Measurements from ENCODE around the gene IQCK. TPM values are rescaled to one million over a fixed set of nuclear protein-coding genes. Genes with fewer than 3 reads are reported as not detected.

Gene IQCK
- total RNA-seq, 4 donors from 2014 or later = 49.7 to 103 (median 94.2) TPM

DNA sequence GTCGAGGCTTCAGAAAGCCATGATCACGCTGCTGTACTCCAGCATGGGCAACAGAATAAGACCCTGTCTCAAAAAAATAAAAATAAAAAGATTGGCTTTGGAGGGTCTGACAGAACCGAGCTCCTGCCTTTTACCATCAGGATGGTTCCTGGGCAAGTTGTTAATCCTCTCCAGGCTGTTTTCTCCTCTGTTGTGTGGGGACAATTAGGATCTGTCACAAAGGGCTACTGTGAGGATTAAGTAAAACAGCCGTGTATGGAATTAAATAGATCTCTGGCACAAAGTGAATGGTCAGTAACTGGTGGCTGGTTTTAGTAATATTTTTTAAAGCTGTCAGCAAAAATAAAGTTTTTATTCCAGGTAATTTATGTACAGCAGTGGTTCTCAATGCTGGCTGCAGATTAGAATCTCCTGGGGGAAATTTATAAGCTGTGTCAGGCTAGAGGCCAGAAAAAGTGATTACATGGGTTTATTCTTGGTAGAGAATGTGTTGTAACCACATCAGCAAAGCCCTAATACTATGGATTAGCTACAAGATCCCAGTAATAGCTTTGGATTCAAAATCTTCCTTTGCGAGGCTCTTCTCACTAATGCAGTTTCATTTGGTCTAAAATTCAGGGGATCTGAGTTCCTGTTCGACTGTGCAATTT is 119.4 kb downstream of the IQCK start:
- Histone ChIP-seq H3K9me3 (no peaks in the 10 kb centered on the region), H3K4me1 (no peaks in the 10 kb centered on the region), H3K36me3 (no peaks in the 10 kb centered on the region), H3K27ac (no peak overlapping the region), H3K4me3 (replicated peaks in 1 of 3) (no peak overlapping the region), H3K27me3 (no peaks in the 10 kb centered on the region)
- WGBS, 2 donors = 83 to 92% methylated on average over 6 of the region's 6 CpGs
- intact Hi-C loops (cut with DNase I) = no loop called here
- DNase-seq = no peak
- TF ChIP-seq, protein P1, sequence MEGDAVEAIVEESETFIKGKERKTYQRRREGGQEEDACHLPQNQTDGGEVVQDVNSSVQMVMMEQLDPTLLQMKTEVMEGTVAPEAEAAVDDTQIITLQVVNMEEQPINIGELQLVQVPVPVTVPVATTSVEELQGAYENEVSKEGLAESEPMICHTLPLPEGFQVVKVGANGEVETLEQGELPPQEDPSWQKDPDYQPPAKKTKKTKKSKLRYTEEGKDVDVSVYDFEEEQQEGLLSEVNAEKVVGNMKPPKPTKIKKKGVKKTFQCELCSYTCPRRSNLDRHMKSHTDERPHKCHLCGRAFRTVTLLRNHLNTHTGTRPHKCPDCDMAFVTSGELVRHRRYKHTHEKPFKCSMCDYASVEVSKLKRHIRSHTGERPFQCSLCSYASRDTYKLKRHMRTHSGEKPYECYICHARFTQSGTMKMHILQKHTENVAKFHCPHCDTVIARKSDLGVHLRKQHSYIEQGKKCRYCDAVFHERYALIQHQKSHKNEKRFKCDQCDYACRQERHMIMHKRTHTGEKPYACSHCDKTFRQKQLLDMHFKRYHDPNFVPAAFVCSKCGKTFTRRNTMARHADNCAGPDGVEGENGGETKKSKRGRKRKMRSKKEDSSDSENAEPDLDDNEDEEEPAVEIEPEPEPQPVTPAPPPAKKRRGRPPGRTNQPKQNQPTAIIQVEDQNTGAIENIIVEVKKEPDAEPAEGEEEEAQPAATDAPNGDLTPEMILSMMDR (IDR thresholded peaks at IDR 0.05) = no peak
- no peak for TF ChIP-seq POLR2A (IDR thresholded peaks at IDR 0.05)

DNA sequence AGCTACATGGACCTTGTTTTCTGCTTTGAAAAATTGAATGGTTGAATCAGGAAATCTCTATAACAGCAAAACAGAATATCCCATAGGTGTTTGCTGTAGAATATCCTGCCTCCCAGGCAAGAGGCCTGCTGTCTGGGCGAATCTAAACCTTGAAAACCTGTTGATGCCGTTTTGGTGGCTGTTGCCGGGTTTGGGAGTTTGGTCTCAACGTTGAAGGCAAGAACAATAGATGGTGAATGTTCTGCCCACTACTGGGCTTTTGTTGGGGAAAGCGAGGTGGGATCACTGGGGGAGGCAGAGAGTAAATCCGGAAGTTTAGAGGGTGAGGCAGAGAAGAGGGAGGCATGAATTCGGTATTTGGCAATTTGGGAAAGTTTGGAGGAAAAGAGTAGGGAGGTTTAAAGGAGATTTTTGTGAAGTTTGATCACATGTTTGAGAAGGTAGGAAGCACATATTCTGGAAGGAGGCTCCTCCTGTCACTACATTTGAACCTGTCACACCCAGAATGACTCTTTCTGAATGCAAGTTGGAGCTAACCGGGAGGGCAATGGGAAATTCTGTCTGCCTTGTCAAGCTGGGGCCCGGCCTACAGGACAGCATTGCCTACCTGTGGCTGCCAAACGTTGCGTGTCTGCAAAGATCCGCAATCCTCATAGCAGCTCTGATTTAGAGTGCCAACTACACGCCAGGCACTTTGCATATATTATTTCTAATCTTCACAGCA is 120.1 kb downstream of the IQCK start:
- Histone ChIP-seq H3K4me3 (replicated peaks in 1 of 3) (no peak overlapping the region), H3K36me3 (no peaks in the 10 kb centered on the region), H3K9me3 (no peaks in the 10 kb centered on the region), H3K27ac (no peak overlapping the region), H3K4me1 (no peaks in the 10 kb centered on the region), H3K27me3 (no peaks in the 10 kb centered on the region)
- 88% methylated on average over 13 of the region's 13 CpGs for WGBS, 2 donors
- TF ChIP-seq POLR2A (IDR thresholded peaks at IDR 0.05) = no peak
- TF ChIP-seq, protein P1 (IDR thresholded peaks at IDR 0.05) = no peak
- DNase-seq = no peak
- intact Hi-C loops (cut with DNase I) = no loop called here

DNA sequence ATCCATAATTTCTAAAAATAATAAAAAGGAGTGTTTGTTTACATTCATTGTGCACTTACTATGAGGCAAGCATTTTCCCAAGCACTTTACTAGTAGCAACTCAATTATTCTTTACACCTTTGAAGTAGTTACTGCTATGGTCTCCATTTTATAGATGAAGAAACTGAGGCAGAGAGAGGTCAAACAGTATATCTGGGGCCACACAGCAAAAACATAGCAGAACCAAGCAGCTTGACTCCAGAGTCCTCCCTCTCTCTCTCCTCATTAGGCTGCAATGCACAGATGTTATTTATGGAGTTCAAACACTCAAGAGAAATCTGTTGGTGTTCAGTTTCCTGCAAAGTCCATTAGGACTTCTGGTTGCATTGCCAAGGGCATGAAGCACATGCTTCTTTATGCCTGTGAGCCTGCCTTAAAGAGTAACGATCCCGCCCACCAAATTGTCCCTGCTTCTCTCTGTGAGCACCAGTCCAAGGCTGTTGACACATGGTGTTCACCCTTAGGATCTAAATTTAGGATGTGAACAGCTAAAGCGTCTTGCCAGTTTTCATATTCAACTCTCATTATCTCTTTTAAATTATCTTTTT is 122.5 kb downstream of the IQCK start:
- Histone ChIP-seq H3K36me3 (no peaks in the 10 kb centered on the region), H3K27ac (no peak overlapping the region), H3K4me1 (no peaks in the 10 kb centered on the region), H3K4me3 (replicated peaks in 1 of 3) (no peak overlapping the region), H3K9me3 (no peaks in the 10 kb centered on the region), H3K27me3 (no peaks in the 10 kb centered on the region)
- no peak for DNase-seq
- TF ChIP-seq, protein P1 (IDR thresholded peaks at IDR 0.05) = no peak
- no peak for TF ChIP-seq POLR2A (IDR thresholded peaks at IDR 0.05)
- WGBS, 2 donors = 63 to 67% methylated on average over 3 of the region's 3 CpGs
- intact Hi-C loops (cut with DNase I) = no loop called here

DNA sequence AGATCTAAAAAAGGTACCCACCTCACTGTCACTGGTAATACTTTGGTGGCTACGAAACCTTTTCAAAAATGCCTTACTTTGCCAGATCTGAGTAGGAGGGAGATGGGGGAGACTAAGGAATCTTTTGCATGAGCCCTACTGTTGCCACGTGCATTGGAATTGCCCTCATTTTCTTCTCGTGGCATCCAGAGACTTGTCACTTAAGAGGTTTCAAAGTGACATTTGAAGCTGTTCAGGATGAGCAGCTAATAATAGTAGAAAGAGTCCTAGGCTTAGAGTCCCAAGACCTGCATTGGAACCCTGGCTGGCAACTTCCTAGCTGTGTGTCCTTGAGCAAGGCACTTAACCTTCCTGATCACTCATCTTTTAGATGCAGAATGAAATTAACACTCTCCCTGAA is 123.1 kb downstream of the IQCK start:
- Histone ChIP-seq H3K4me3 (replicated peaks in 1 of 3) (no peak overlapping the region), H3K27ac (no peak overlapping the region), H3K4me1 (no peaks in the 10 kb centered on the region), H3K9me3 (no peaks in the 10 kb centered on the region), H3K27me3 (no peaks in the 10 kb centered on the region), H3K36me3 (no peaks in the 10 kb centered on the region)
- DNase-seq = no peak
- WGBS, 2 donors = 71 to 84% methylated on average over 3 of the region's 3 CpGs
- intact Hi-C loops (cut with DNase I) = no loop called here
- TF ChIP-seq POLR2A (IDR thresholded peaks at IDR 0.05) = no peak
- TF ChIP-seq, protein P1 (IDR thresholded peaks at IDR 0.05) = no peak

Data from thyroid gland (tissue), 4 donors.